Right cardiac atrium (tissue), 5 donors: ENCODE data around the gene HNRNPLL. TPM values are rescaled to one million over a fixed set of nuclear protein-coding genes. Genes with fewer than 3 reads are reported as not detected.

ENCODE experiments used
- ATAC-seq, 2 donors: fragments of 200-7000 bp; cut with Tn5 transposase; one replicate each; pipeline versions ENCODE4 v1.8.0 to v1.9.1; 2020; ENCODE audit warnings: moderate library complexity in 2 of 2, mild to moderate bottlenecking in 1 of 2
- DNase-seq, 3 donors: peaks; one replicate each; pipeline ENCODE4 v3.0.0-alpha.2; 2020
- H3K27ac ChIP-seq: one replicate; pipeline ENCODE4 v1.5.1; 2013; ENCODE audit warnings: mild to moderate bottlenecking, low read length, control low read depth, moderate library complexity
- H3K27me3 ChIP-seq: one replicate; pipeline ENCODE4 v1.6.1; 2013; ENCODE audit not compliant: control insufficient read depth, insufficient read depth
- H3K4me1 ChIP-seq: one replicate; pipeline ENCODE4 v1.6.1; 2013; ENCODE audit warnings: low read length; ENCODE audit not compliant: control insufficient read depth, insufficient read depth
- H3K4me3 ChIP-seq: one replicate; pipeline ENCODE4 v1.5.1; 2013; ENCODE audit warnings: low read length, control low read depth
- H3K9me3 ChIP-seq: one replicate; pipeline ENCODE4 v1.6.1; 2013; ENCODE audit warnings: low read length; ENCODE audit not compliant: control insufficient read depth
- WGBS: extraction: QIAGEN DNeasy Blood & Tissue Kit; methylation state at CpG from one replicate; pipeline ENCODE4 v1.1.7; 2013; 5-methylcytosine and 5-hydroxymethylcytosine counted together
- intact Hi-C, 4 donors: fragments of 100-400 bp; cut with DNase I; formaldehyde crosslinking; loops; one replicate each; pipeline versions ENCODE4 v1.11.0 to v1.14.0; 2022 to 2023
- polyA plus RNA-seq: library from polyadenylated mRNA; stranded (reverse); fragments of 200-250 nt; gene quantifications from one replicate; pipeline ENCODE4 v1.2.3, GENCODE V29; 2013
- total RNA-seq, 4 donors: library from RNA; stranded (reverse); fragmentation: NEBNext Ultra II Directional; extraction: Animal tissue kit (Norgen Biotek cat#: 25700); gene quantifications; one replicate each; pipeline ENCODE4 v1.2.1, GENCODE V29; 2021
- donor health status: healthy with polysubstance abuse.
- donor health status: DM: no; HTN: yes; CAD: no.
- donor health status: DM: no; HTN: no; CAD: no.
- donor health status: DM: no; HTN: yes; CAD: no; lungs with severe emphysema.
- donor health status: DM: yes; HTN: yes; CAD: no.

The HNRNPLL gene
- total and polyA plus RNA-seq, 5 donors, result 11.3 to 38.7 (median 34.3) TPM

DNA sequence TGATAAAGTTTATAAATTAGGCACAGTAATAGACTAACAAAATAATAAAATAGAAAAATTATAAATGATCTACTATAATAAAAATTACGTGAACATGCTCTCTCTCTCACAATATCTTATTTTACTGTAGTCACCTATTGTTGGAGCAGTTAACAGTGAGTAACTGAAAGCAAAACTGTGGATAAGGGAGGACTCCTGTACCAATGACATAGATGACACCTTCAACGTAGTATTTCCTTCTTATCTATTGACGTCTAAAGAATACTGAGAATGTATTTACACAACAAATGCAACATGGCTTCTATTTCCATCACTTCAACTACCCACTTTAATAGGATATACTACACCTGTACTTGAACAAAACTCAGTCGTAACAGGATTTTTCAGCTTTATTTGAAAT lies 31.5 kb downstream of the HNRNPLL start:
- Histone ChIP-seq H3K9me3 (no peaks in the 10 kb centered on the region), H3K27ac (no peak overlapping the region), H3K27me3 (no peaks in the 10 kb centered on the region), H3K4me1 (peaks cover 2% of the 10 kb centered on the region), H3K4me3 (no peak overlapping the region)
- intact Hi-C loops, result no loop called here
- DNase-seq (no peak), ATAC-seq (no peak)
- 71% methylated on average over 4 of the region's 4 CpGs for WGBS

DNA sequence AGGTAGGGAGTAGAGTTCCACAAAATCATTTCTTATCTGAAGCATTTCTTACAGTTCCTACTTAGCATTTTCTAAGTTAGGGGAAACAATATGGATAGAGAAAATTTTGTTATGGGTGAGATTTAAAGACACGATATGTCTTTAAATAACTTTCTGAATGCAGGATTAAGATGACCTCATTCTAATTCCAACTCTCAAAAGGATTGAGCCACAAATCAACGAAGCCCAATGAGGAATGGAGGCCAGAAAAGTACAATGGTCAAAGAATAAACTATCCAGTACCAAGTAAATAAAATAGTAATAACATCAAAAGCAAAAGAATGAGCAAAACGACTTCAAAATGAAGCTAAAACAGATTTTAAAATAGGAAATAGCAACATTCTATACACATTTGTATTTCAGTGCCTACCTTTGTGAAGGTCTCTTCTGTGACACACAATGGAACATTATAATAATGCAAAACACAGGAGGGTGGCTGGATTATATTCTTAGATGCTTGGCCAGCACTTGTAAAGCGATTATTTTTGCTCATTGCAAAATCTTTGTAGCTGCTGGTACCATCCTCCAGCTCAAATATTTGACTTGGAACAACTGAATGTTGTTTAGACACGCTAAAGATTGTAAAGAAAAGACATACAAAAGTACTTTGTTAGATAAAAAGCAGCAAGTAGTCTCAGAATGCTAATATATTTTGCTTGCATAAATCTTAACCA lies 33.8 kb downstream of the HNRNPLL start:
- H3K4me3 ChIP-seq, result no peak overlapping the region
- ATAC-seq, result no peak
- H3K27me3 ChIP-seq, result no peaks in the 10 kb centered on the region
- no peaks in the 10 kb centered on the region for H3K9me3 ChIP-seq
- WGBS, result 61% methylated on average over 5 of the region's 5 CpGs
- H3K27ac ChIP-seq, result no peak overlapping the region
- intact Hi-C loops, result no loop called here
- H3K4me1 ChIP-seq, result peaks cover 2% of the 10 kb centered on the region
- no peak for DNase-seq

DNA sequence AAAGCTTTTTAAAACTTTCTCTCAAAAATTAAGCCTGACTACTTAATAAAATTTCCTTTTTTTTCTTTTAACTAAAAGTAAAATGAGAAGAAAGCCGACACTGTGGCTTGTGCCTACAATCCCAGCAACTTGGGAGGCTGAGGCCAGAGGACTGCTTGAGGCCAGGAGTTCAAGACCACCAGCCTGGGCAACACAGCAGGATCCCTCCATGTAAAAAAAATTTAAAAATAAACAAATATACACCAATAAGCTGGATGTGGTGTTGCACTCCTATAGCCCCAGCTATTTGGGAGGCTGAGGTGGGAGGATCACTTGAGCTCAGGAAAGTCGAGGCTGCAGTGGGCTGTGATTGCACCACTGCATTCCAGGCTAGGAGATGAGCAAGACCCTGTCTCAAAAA lies 37.4 kb downstream of the HNRNPLL start:
- DNase-seq (no peak), ATAC-seq (no peak)
- H3K4me3 ChIP-seq, result no peak overlapping the region
- no peak overlapping the region for H3K27ac ChIP-seq
- H3K9me3 ChIP-seq, result no peaks in the 10 kb centered on the region
- WGBS, result 94% methylated on average over 2 of the region's 2 CpGs
- no peaks in the 10 kb centered on the region for H3K27me3 ChIP-seq
- H3K4me1 ChIP-seq, result no peaks in the 10 kb centered on the region
- intact Hi-C loops, result no loop called here

DNA sequence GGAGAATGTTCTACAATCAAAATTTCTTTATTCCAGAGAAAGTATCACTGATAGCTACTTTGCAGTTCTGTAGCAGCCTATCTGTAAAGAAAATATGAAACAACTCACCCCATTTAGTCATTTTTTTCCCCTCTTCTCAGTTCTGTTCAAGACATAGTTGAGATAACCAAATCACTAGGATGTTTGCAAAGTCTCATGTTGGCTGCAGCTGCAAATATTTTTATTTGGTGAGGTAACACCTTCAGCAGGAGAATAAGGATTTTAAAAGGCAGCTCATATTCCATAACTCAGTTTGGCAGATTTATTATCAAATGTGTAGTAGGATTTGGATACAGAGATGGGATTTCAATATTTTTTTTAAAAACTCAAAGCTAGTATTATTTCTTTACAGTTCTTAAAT lies 41.0 kb downstream of the HNRNPLL start:
- ATAC-seq, result no peak
- H3K27me3 ChIP-seq, result no peaks in the 10 kb centered on the region
- intact Hi-C loops, result no loop called here
- H3K9me3 ChIP-seq, result no peaks in the 10 kb centered on the region
- H3K27ac ChIP-seq, result no peak overlapping the region
- H3K4me3 ChIP-seq, result no peak overlapping the region
- DNase-seq, result no peak
- H3K4me1 ChIP-seq, result no peaks in the 10 kb centered on the region

DNA sequence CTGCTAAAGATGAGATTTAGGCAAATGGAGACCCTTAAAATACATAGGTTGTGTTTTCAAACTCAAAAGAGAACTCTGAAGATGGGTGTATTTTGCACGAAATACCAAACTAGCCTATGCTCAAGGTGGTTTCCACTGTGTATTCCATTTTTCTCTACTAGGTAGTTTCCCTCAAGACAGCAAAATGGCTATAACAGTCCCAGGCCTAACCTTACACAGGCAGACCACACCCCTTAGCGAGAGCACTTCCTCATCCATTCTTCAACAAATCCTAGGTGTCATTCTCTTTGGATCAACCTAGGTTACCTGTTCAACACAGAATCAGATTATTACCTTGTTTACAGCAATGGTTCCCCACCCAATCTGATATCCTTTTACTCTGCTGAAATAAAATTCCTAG lies 42.6 kb downstream of the HNRNPLL start:
- intact Hi-C loops, result no loop called here
- ATAC-seq, result no peak

DNA sequence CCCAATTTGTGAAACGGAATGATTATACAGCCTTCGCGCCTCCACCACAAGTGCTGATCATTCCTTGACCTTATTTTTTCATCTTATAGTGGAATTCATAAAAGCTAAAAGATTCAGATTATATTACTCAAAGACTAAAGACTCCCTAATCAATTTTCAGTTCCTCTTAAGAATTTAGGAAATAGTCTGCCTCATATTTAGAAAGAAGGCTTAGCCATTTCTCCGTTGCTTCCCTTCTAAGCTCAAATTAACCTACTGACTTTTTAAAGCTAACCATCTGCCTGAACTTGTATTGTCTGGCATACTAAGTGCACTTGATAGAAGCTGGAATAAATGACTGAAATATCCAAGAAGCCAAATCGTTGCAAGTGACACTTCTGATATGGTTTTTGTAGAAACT lies 44.7 kb downstream of the HNRNPLL start:
- DNase-seq (no peak), ATAC-seq (no peak)
- intact Hi-C loops, result no loop called here
- Histone ChIP-seq H3K27ac (no peak overlapping the region), H3K9me3 (no peaks in the 10 kb centered on the region), H3K27me3 (no peaks in the 10 kb centered on the region), H3K4me1 (no peaks in the 10 kb centered on the region), H3K4me3 (no peak overlapping the region)
- 93% methylated on average over 5 of the region's 5 CpGs for WGBS

More for the DNA sequence above, 42.6 kb downstream of the HNRNPLL start:
- no peaks in the 10 kb centered on the region for H3K27me3 ChIP-seq
- H3K4me1 ChIP-seq, result no peaks in the 10 kb centered on the region
- H3K9me3 ChIP-seq, result no peaks in the 10 kb centered on the region
- H3K27ac ChIP-seq, result no peak overlapping the region
- DNase-seq, result no peak
- WGBS, result over 99% methylated on average over 2 of the region's 2 CpGs
- H3K4me3 ChIP-seq, result no peak overlapping the region

DNA sequence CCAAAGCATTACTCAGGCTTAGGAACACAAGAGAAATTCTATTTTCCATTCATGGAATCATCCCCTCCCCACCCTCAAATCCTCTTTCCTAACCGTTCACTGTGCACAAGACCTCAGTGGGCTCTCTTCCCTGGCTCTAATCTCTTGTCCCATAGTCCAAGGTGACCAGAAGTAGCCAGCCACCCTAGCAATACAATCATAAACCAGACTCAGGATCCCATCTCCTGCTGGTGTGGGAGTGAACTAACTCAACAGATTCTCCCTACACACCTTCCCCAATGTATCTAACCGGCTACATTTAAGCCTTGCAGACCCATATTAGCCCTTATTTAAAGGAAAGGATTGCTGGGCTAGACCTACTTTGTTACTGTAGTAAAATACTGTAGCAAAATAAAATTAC lies 45.5 kb downstream of the HNRNPLL start:
- intact Hi-C loops, result no loop called here
- H3K9me3 ChIP-seq, result no peaks in the 10 kb centered on the region
- WGBS, result 82% methylated on average over 2 of the region's 2 CpGs
- H3K4me3 ChIP-seq, result no peak overlapping the region
- H3K4me1 ChIP-seq, result no peaks in the 10 kb centered on the region
- H3K27me3 ChIP-seq, result no peaks in the 10 kb centered on the region
- H3K27ac ChIP-seq, result no peak overlapping the region
- ATAC-seq (no peak), DNase-seq (no peak)

DNA sequence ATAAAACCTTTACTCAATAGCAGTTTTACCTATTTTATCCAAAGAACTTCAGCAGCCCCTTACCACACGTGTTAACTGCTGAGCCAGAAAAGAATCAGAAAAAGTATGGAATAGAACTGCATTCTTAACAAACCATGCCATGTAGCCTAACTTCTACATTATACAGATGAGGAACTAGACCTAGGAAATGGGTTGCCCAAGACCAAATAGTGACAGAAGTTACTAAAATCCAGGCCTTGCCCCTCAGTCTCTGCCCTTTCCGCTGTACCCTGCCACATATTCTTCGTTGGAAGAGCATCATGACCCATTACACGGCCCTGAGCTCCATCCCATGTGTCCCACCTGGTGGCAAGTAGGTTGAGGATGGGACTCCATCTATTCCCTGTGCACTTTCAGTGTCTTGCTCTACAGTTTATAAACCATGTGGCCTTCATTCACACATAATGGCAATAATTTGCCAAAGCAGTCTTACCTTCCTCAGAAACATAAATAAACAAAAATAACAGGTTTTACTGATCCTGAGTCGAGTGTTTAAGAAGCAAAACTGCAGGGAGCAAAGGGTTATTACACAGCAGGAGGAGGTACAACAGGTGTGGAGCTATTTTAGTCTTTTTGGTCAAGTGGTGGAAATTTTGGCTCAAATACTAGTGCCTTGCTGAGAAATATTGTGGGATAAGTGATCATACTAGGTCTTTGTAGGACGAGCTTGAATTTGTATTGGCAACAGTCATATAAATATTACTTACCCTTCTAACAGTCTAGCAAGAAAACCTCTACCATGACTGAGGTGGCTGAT lies 46.5 kb downstream of the HNRNPLL start:
- Histone ChIP-seq H3K4me1 (no peaks in the 10 kb centered on the region), H3K27ac (no peak overlapping the region), H3K27me3 (no peaks in the 10 kb centered on the region), H3K4me3 (no peak overlapping the region), H3K9me3 (no peaks in the 10 kb centered on the region)
- no peak for ATAC-seq
- no peak for DNase-seq
- 86% methylated on average over 6 of the region's 6 CpGs for WGBS
- intact Hi-C loops, result no loop called here

DNA sequence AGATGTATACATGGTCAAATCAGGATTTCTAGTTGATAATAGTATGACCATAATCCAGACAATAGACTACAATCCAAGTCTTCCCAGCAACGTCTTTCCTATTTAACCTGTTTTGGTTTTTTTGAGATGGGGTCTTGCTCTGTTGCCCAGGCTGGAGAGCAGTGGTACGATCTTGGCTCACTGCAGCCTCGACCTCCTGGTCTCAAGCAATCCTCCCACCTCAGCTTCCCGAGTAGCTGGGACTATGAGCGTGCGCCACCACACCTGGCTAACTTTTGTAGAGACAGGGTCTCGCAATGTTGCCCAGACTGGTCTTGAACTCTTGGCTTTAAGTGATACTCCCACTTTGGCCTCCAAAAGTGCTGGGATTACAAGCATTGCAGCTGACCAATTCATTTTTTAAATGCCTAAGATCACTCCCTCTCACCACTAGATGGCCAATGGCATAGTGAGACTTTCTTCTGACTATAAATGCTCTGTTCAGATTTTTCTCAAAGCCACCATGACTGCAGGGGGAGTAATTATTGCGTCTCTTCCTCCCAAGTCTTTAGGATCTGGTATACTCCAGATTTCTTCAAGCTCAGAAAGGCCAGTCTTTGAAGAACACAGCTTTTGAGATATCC lies 47.6 kb downstream of the HNRNPLL start:
- H3K27me3 ChIP-seq, result no peaks in the 10 kb centered on the region
- H3K4me3 ChIP-seq, result no peak overlapping the region
- intact Hi-C loops, result no loop called here

DNA sequence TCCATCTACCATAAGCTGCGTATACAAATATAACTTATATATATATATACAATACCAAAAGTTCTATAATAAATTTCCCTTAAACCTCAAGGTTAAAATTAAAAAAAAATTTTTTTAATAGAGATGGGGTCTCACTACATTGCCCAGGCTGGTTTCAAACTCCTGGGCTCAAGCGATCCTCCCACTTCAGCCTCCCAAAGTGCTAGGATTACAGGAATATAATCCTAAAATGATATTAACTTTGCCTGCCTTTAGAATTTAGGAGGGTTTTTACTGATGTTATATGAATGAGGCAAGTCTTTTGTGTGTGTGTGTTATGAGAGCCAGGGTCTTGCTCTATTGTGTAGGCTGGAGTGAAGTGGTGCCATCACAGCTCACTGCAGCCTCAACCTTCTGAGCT lies 49.2 kb downstream of the HNRNPLL start:
- H3K4me3 ChIP-seq, result no peak overlapping the region
- H3K27ac ChIP-seq, result no peak overlapping the region
- no peak for ATAC-seq
- DNase-seq, result no peak
- WGBS, result over 99% methylated on average over 2 of the region's 2 CpGs
- no peaks in the 10 kb centered on the region for H3K9me3 ChIP-seq
- intact Hi-C loops, result no loop called here
- no peaks in the 10 kb centered on the region for H3K4me1 ChIP-seq
- no peaks in the 10 kb centered on the region for H3K27me3 ChIP-seq

More for the DNA sequence above, 47.6 kb downstream of the HNRNPLL start:
- H3K27ac ChIP-seq, result no peak overlapping the region
- H3K4me1 ChIP-seq, result no peaks in the 10 kb centered on the region
- H3K9me3 ChIP-seq, result no peaks in the 10 kb centered on the region
- 94% methylated on average over 8 of the region's 8 CpGs for WGBS
- no peak for DNase-seq
- ATAC-seq, result no peak

DNA sequence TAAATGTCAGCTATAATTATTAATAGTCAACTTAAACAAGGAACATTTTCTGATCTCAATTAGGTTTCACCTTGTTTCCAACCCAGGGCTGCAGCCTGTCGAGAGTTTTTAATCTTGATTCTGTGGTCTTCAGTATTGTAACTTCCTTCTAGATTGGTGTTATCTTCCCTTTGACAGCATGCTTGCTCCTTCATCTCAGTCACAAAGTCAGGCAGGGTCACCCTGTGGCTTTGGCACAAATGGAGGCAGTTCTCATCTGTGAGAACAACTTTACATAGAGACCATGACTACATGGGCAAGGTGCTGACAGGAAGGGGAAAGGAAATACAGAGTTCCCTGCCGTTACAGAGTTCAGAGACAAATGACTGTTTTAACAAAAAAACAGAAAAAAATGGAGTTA lies 50.5 kb downstream of the HNRNPLL start:
- Histone ChIP-seq H3K27me3 (no peaks in the 10 kb centered on the region), H3K4me3 (no peak overlapping the region), H3K4me1 (no peaks in the 10 kb centered on the region), H3K27ac (no peak overlapping the region), H3K9me3 (no peaks in the 10 kb centered on the region)
- WGBS, result 42% methylated on average over 2 of the region's 2 CpGs
- intact Hi-C loops, result no loop called here
- DNase-seq, result no peak
- no peak for ATAC-seq
